HEK293 (cell line): ENCODE data around the gene CA6.

ENCODE experiments used
- BCL11A ChIP-seq: fragments of 450-650 bp; formaldehyde crosslinking; IDR thresholded peaks from 2 replicates; pipeline ENCODE4 v1.5.1; 2016; ENCODE audit warnings: low read depth, missing biosample characterization, missing genetic modification characterization
- CTCF ChIP-seq: fragments of 450-650 bp; formaldehyde crosslinking; IDR thresholded peaks from 2 replicates; pipeline ENCODE4 v1.5.1; 2016; ENCODE audit warnings: missing biosample characterization, missing genetic modification characterization
- GLIS1 ChIP-seq: fragments of 450-650 bp; formaldehyde crosslinking; IDR thresholded peaks from 2 replicates; pipeline ENCODE4 v1.5.1; 2016; ENCODE audit warnings: missing biosample characterization, missing genetic modification characterization
- KLF7 ChIP-seq: fragments of 450-650 bp; formaldehyde crosslinking; IDR thresholded peaks from 2 replicates; pipeline ENCODE4 v1.5.1; 2016; ENCODE audit warnings: missing biosample characterization, missing genetic modification characterization, borderline replicate concordance
- PRDM4 ChIP-seq: fragments of 450-650 bp; formaldehyde crosslinking; IDR thresholded peaks from 2 replicates; pipeline ENCODE4 v1.5.1; 2017; ENCODE audit warnings: missing biosample characterization, missing genetic modification characterization
- RBAK ChIP-seq: fragments of 450-650 bp; formaldehyde crosslinking; IDR thresholded peaks from 2 replicates; pipeline ENCODE4 v1.5.1; 2016; ENCODE audit warnings: missing biosample characterization, missing genetic modification characterization
- REST ChIP-seq: fragments of 450-650 bp; formaldehyde crosslinking; IDR thresholded peaks from 2 replicates; pipeline ENCODE4 v1.5.1; 2016; ENCODE audit warnings: missing biosample characterization, missing genetic modification characterization
- SCRT1 ChIP-seq: fragments of 450-650 bp; formaldehyde crosslinking; IDR thresholded peaks from 2 replicates; pipeline ENCODE4 v1.5.1; 2016; ENCODE audit warnings: missing biosample characterization, missing genetic modification characterization, borderline replicate concordance
- SETDB1 ChIP-seq: IDR thresholded peaks from one replicate; pipeline ENCODE4 v1.6.1; 2017; ENCODE audit warnings: mild to moderate bottlenecking, low read length, moderate library complexity, mixed read lengths; ENCODE audit not compliant: insufficient read length
- YY1 ChIP-seq: fragments of 450-650 bp; formaldehyde crosslinking; IDR thresholded peaks from 2 replicates; pipeline ENCODE4 v1.5.1; 2018; ENCODE audit warnings: missing biosample characterization, missing genetic modification characterization
- ZNF18 ChIP-seq: fragments of 450-650 bp; formaldehyde crosslinking; IDR thresholded peaks from 2 replicates; pipeline ENCODE4 v1.5.1; 2016; ENCODE audit warnings: missing biosample characterization, missing genetic modification characterization
- ZNF561 ChIP-seq: fragments of 450-650 bp; IDR thresholded peaks from 2 replicates; pipeline ENCODE4 v1.5.1; 2018; ENCODE audit warnings: missing biosample characterization, missing genetic modification characterization, borderline replicate concordance
- ZNF664 ChIP-seq: fragments of 450-650 bp; formaldehyde crosslinking; IDR thresholded peaks from 2 replicates; pipeline ENCODE4 v1.5.1; 2016; ENCODE audit warnings: missing biosample characterization, missing genetic modification characterization

- TF ChIP-seq PRDM4 (tag by site-specific recombination): no peak
- TF ChIP-seq KLF7 (tag by site-specific recombination): no peak
- TF ChIP-seq ZNF18: no peak
- no peak for TF ChIP-seq YY1 (tag by site-specific recombination)
- peak; percentile 38; the same call in 1 of the 2 replicates for TF ChIP-seq CTCF (tag by site-specific recombination)
- no peak for TF ChIP-seq REST (tag by site-specific recombination)
- TF ChIP-seq RBAK (tag by site-specific recombination): no peak
- TF ChIP-seq SCRT1: no peak
- no peak for TF ChIP-seq BCL11A (tag by site-specific recombination)
- TF ChIP-seq GLIS1 (tag by site-specific recombination): peak; percentile 33
- TF ChIP-seq SETDB1: no peak
- TF ChIP-seq ZNF664 (tag by site-specific recombination): no peak
- no peak for TF ChIP-seq ZNF561 (tag by site-specific recombination)
Observed at GRCh38 chr1:8962812-8963530, 17.3 kb downstream of the CA6 start.
